Neural cell (in vitro differentiated cells): ENCODE results near the gene IGF2BP2. TPM values are rescaled to one million over a fixed set of nuclear protein-coding genes. Genes with fewer than 3 reads are reported as not detected.

ENCODE experiments used
- H2AFZ ChIP-seq: fragments of 200-600, 300-800 bp; sonication (generic), shearing (Covaris generic); 2 replicates; pipeline ENCODE4 v1.6.0; 2014; ENCODE audit warnings: low read depth, mild to moderate bottlenecking, antibody characterized with exemption, low read length, moderate library complexity
- H3F3A ChIP-seq: fragments of 200-600 bp; shearing (Covaris generic); 2 replicates; pipeline ENCODE4 v1.6.1; 2016; ENCODE audit warnings: mild to moderate bottlenecking, moderate library complexity, mixed read lengths, antibody characterized with exemption, low read length; ENCODE audit not compliant: insufficient read depth, poor library complexity, severe bottlenecking
- H3K27ac ChIP-seq: fragments of 200-600, 300-800 bp; sonication (generic), shearing (Covaris generic); 2 replicates; pipeline ENCODE4 v1.5.1; 2014; ENCODE audit warnings: mild to moderate bottlenecking, low read length, moderate library complexity
- H3K27me3 ChIP-seq: fragments of 300-800, 200-600 bp; sonication (generic), shearing (Covaris generic); 2 replicates; pipeline ENCODE4 v1.6.0; 2014; ENCODE audit warnings: mild to moderate bottlenecking, low read depth, low read length, moderate library complexity; ENCODE audit not compliant: insufficient read depth
- H3K36me3 ChIP-seq: fragments of 300-800, 200-600 bp; sonication (generic), shearing (Covaris generic); 2 replicates; pipeline ENCODE4 v1.5.1; 2014; ENCODE audit warnings: mild to moderate bottlenecking, antibody characterized with exemption, low read length, moderate library complexity; ENCODE audit not compliant: insufficient read depth
- H3K4me2 ChIP-seq: fragments of 300-800, 200-600 bp; sonication (generic), shearing (Covaris generic); 2 replicates; pipeline ENCODE4 v1.6.0; 2014; ENCODE audit warnings: mild to moderate bottlenecking, low read length
- H3K4me3 ChIP-seq: fragments of 300-800, 200-600 bp; sonication (generic), shearing (Covaris generic); 2 replicates; pipeline ENCODE4 v1.5.1; 2014; ENCODE audit warnings: mild to moderate bottlenecking, low read length, moderate library complexity
- H3K79me2 ChIP-seq: fragments of 200-600 bp; shearing (Covaris generic); replicated peaks from 2 replicates; pipeline ENCODE4 v1.6.0; 2014; ENCODE audit warnings: mild to moderate bottlenecking, low read length, moderate library complexity; ENCODE audit not compliant: insufficient read depth
- H3K9ac ChIP-seq: fragments of 300-800, 200-600 bp; sonication (generic), shearing (Covaris generic); 2 replicates; pipeline ENCODE4 v1.6.1; 2016; ENCODE audit warnings: mild to moderate bottlenecking, low read length, mixed read lengths
- H3K9me2 ChIP-seq: fragments of 200-600 bp; shearing (Covaris generic); 2 replicates; pipeline ENCODE4 v1.6.1; 2016; ENCODE audit warnings: mild to moderate bottlenecking, low read length, mixed read lengths; ENCODE audit not compliant: insufficient read depth
- H3K9me3 ChIP-seq: fragments of 200-600, 300-800 bp; sonication (generic), shearing (Covaris generic); 2 replicates; pipeline ENCODE4 v1.6.1; 2016; ENCODE audit warnings: mild to moderate bottlenecking, mixed run types, low read length, moderate library complexity, mixed read lengths
- H4K20me1 ChIP-seq: fragments of 200-600 bp; shearing (Covaris generic); 2 replicates; pipeline ENCODE4 v1.6.1; 2016; ENCODE audit warnings: mild to moderate bottlenecking, mixed run types; ENCODE audit not compliant: insufficient read depth
- CTCF ChIP-seq: fragments of 450-650 bp; IDR thresholded peaks from 2 replicates; pipeline ENCODE4 v1.5.1; 2014; ENCODE audit warnings: antibody characterized with exemption, mild to moderate bottlenecking, moderate library complexity; ENCODE audit not compliant: poor library complexity, severe bottlenecking
- EP300 ChIP-seq: fragments of 450-650 bp; conservative IDR thresholded peaks from 2 replicates; pipeline ENCODE4 v1.6.1; 2014; ENCODE audit warnings: antibody characterized with exemption, mild to moderate bottlenecking, moderate library complexity; ENCODE audit not compliant: poor library complexity, severe bottlenecking
- EZH2 ChIP-seq: fragments of 200-600, 300-800 bp; shearing (Covaris generic), sonication (generic); IDR thresholded peaks from 2 replicates; pipeline ENCODE4 v1.6.1; 2014; ENCODE audit warnings: antibody characterized with exemption, low read length, borderline replicate concordance, mild to moderate bottlenecking; ENCODE audit not compliant: insufficient read depth, poor library complexity, severe bottlenecking
- MXI1 ChIP-seq: fragments of 450-650 bp; conservative IDR thresholded peaks from 2 replicates; pipeline ENCODE4 v1.6.1; 2014; ENCODE audit warnings: antibody characterized with exemption, mild to moderate bottlenecking; ENCODE audit not compliant: poor library complexity, severe bottlenecking
- POLR2AphosphoS5 ChIP-seq: IDR thresholded peaks from 2 replicates; pipeline ENCODE4 v1.6.1; 2012
- RAD21 ChIP-seq: fragments of 450-650 bp; conservative IDR thresholded peaks from 2 replicates; pipeline ENCODE4 v1.6.1; 2014; ENCODE audit warnings: antibody characterized with exemption, mild to moderate bottlenecking, moderate library complexity
- REST ChIP-seq: IDR thresholded peaks from 2 replicates; pipeline ENCODE4 v1.6.1; 2012; ENCODE audit warnings: borderline replicate concordance
- SMC3 ChIP-seq: fragments of 450-650 bp; conservative IDR thresholded peaks from 2 replicates; pipeline ENCODE4 v1.6.1; 2014; ENCODE audit warnings: antibody characterized with exemption, mild to moderate bottlenecking, moderate library complexity; ENCODE audit not compliant: poor library complexity
- TAF1 ChIP-seq: IDR thresholded peaks from 2 replicates; pipeline ENCODE4 v1.6.1; 2012; ENCODE audit warnings: low read depth
- polyA plus RNA-seq: library from polyadenylated mRNA; depleted of rRNA; stranded (reverse); fragments of >200 nt; gene quantifications from 2 replicates; pipeline ENCODE4 v1.2.3, GENCODE V29; 2014

Gene IGF2BP2
- polyA plus RNA-seq, 1 donor from 2014 or later, result 46.6 TPM

GRCh38 chr3:185658504-185658912 lies 166.3 kb downstream of the IGF2BP2 start:
- H3K4me2 ChIP-seq, result no peak overlapping the region

More at GRCh38 chr3:185658504-185658912, 166.3 kb downstream of the IGF2BP2 start:
- H3K36me3 ChIP-seq, result peaks cover 9% of the 10 kb centered on the region
- no peak overlapping the region for H3K27ac ChIP-seq
- H3K9ac ChIP-seq, result no peak overlapping the region
- H3K27me3 ChIP-seq, result no peaks in the 10 kb centered on the region
- no peak overlapping the region for H3K4me3 ChIP-seq
- H3F3A ChIP-seq, result no peaks in the 10 kb centered on the region
- no peaks in the 10 kb centered on the region for H3K9me2 ChIP-seq
- no peaks in the 10 kb centered on the region for H4K20me1 ChIP-seq
- no peaks in the 10 kb centered on the region for H3K9me3 ChIP-seq
- no peak overlapping the region for H2AFZ ChIP-seq
- H3K79me2 ChIP-seq, result no peaks in the 10 kb centered on the region
- TF ChIP-seq SMC3 (no peak), RAD21 (no peak), CTCF (no peak), EP300 (no peak), POLR2AphosphoS5 (no peak), REST (no peak), MXI1 (no peak), EZH2 (no peak), TAF1 (no peak)
